Endothelial cell of umbilical vein (primary cell): Measurements from ENCODE around the gene CTNNA2. TPM values are rescaled to one million over a fixed set of nuclear protein-coding genes. Genes with fewer than 3 reads are reported as not detected.

ENCODE experiments used
- BruUV-seq: library from RNA; stranded (reverse); fragments of 400-500 nt; replicated peaks from 2 replicates; lab custom pipeline; 2021; lab: Mats Ljungman, UMichigan
- CTCF ChIA-PET: fragments of 300-600, 350-600 bp; sonication (Branson Sonifier 250); formaldehyde crosslinking; loops from one replicate; lab custom pipeline; 2021; ENCODE audit warnings: antibody characterized with exemption, inconsistent platforms; lab: Charles Lee
- POLR2A ChIA-PET: fragments of 300-600, 350-600 bp; sonication (Branson Sonifier 250); formaldehyde crosslinking; loops from one replicate; lab custom pipeline; 2021; ENCODE audit warnings: antibody characterized with exemption, inconsistent platforms; lab: Charles Lee
- DNase-seq: peaks from one replicate; pipeline ENCODE4 v3.0.0-alpha.2; 2011; ENCODE audit warnings: low read depth, low spot score
- FAIRE-seq: peaks from 2 replicates; lab custom pipeline; 2011; peaks lifted over from hg19 to GRCh38; lab: Jason Lieb, UNC
- H2AFZ ChIP-seq: 2 replicates; pipeline ENCODE4 v1.6.0; 2012; ENCODE audit warnings: low read depth, low read length, control low read depth, inconsistent platforms
- H3K27ac ChIP-seq: 2 replicates; pipeline ENCODE4 v1.5.1; 2011; ENCODE audit warnings: low read depth, mild to moderate bottlenecking, control low read depth, low read length, moderate library complexity; ENCODE audit not compliant: insufficient read depth
- H3K27me3 ChIP-seq, 2 experiments: 2 replicates each; pipeline versions ENCODE4 v1.6.0 to v1.6.1; 2011; ENCODE audit warnings: low read length in 2 of 2, mixed read lengths in 1 of 2; ENCODE audit not compliant: control insufficient read depth in 2 of 2, insufficient read depth in 2 of 2
- H3K36me3 ChIP-seq, 2 experiments: 2 replicates in 1 of 2; 3 replicates in 1 of 2; pipeline ENCODE4 v1.5.1; 2011; ENCODE audit warnings: low read length in 2 of 2, mild to moderate bottlenecking in 1 of 2, moderate library complexity in 1 of 2; ENCODE audit not compliant: control insufficient read depth in 2 of 2, insufficient read depth in 2 of 2; ENCODE audit errors: extremely low read depth in 1 of 2
- H3K4me1 ChIP-seq: 3 replicates; pipeline ENCODE4 v1.5.1; 2011; ENCODE audit warnings: mild to moderate bottlenecking, low read length; ENCODE audit not compliant: control insufficient read depth, insufficient read depth; ENCODE audit errors: extremely low read depth
- H3K4me2 ChIP-seq: 2 replicates; pipeline ENCODE4 v1.6.1; 2011; ENCODE audit warnings: low read length, control low read depth, mixed read lengths; ENCODE audit not compliant: insufficient read depth
- H3K4me3 ChIP-seq, 3 experiments: fragments of 200-600 bp in 1 of 3; sonication (generic), shearing (Covaris generic) in 1 of 3; replicated peaks in 1 of 3; 2 replicates each; pipeline ENCODE4 v1.5.1; 2011 to 2016; ENCODE audit warnings: control low read depth in 3 of 3, low read length in 3 of 3, mild to moderate bottlenecking in 2 of 3, inconsistent platforms in 1 of 3, low read depth in 1 of 3, moderate library complexity in 1 of 3; ENCODE audit not compliant: insufficient read depth in 1 of 3
- H3K79me2 ChIP-seq: 2 replicates; pipeline ENCODE4 v1.6.0; 2012; ENCODE audit warnings: low read length, inconsistent platforms; ENCODE audit not compliant: control insufficient read depth, insufficient read depth
- H3K9ac ChIP-seq: replicated peaks from 2 replicates; pipeline ENCODE3; 2011; ENCODE audit warnings: low read length, control low read depth; ENCODE audit not compliant: insufficient read depth; ENCODE audit errors: extremely low read depth
- H3K9me1 ChIP-seq: replicated peaks from 3 replicates; pipeline ENCODE4 v1.6.0; 2011; ENCODE audit warnings: mild to moderate bottlenecking, low read length; ENCODE audit not compliant: control insufficient read depth, insufficient read depth; ENCODE audit errors: extremely low read depth
- H3K9me3 ChIP-seq: replicated peaks from 2 replicates; pipeline ENCODE4 v1.5.1; 2012; ENCODE audit warnings: low read length, inconsistent platforms; ENCODE audit not compliant: control insufficient read depth, insufficient read depth
- H4K20me1 ChIP-seq: replicated peaks from 2 replicates; pipeline ENCODE3; 2011; ENCODE audit warnings: mild to moderate bottlenecking, low read length; ENCODE audit not compliant: control insufficient read depth, insufficient read depth; ENCODE audit errors: extremely low read depth
- CTCF ChIP-seq, 2 donors: IDR thresholded peaks; 1 replicate in 1 of 2; 2 replicates in 1 of 2; pipeline ENCODE4 v1.5.1; 2011; ENCODE audit warnings: low read length in 2 of 2, mild to moderate bottlenecking in 2 of 2, moderate library complexity in 2 of 2, control low read depth in 1 of 2, inconsistent platforms in 1 of 2, low read depth in 1 of 2; ENCODE audit not compliant: insufficient read depth in 1 of 2; ENCODE audit errors: extremely low read depth in 1 of 2
- FOS ChIP-seq: IDR thresholded peaks from 2 replicates; pipeline ENCODE4 v1.6.1; 2011; ENCODE audit warnings: mild to moderate bottlenecking, low read length, moderate library complexity, borderline replicate concordance; ENCODE audit not compliant: insufficient read depth
- MYC ChIP-seq: IDR thresholded peaks from one replicate; pipeline ENCODE4 v1.6.1; 2011; ENCODE audit warnings: mild to moderate bottlenecking, low read depth, low read length
- POLR2A ChIP-seq: IDR thresholded peaks from 2 replicates; pipeline ENCODE4 v1.6.1; 2012; ENCODE audit warnings: low read depth, mild to moderate bottlenecking, control low read depth, low read length
- dilution Hi-C: fragments of 300-500 bp; cut with MboI; formaldehyde crosslinking; loops from one replicate; pipeline ENCODE4 v1.15.0; 2019; ENCODE audit warnings: low sequenced_read_pairs; ENCODE audit not compliant: extremely low pct_ligation_motif_present
- intact Hi-C: fragments of 100-400 bp; cut with micrococcal nuclease; formaldehyde crosslinking; loops from one replicate; pipeline ENCODE4 v1.10.0; 2022
- polyA plus RNA-seq, 4 experiments: library from polyadenylated mRNA; depleted of rRNA in 3 of 4; stranded (reverse) in 3 of 4; unstranded in 1 of 4; fragments of >200 nt; gene quantifications; 2 replicates each; pipeline versions ENCODE4 v1.2.1 to v1.2.3, GENCODE V29; 2011 to 2012; ENCODE audit warnings: missing spikeins in 1 of 4
- total RNA-seq: library from RNA; stranded (reverse); gene quantifications from 2 replicates; pipeline ENCODE4 v1.2.3, GENCODE V29; 2021

CTNNA2 gene
- total and polyA plus RNA-seq, 2 donors (not counting 3 experiments of a cell fraction or from before 2014, with no cell fraction given), result not detected

DNA sequence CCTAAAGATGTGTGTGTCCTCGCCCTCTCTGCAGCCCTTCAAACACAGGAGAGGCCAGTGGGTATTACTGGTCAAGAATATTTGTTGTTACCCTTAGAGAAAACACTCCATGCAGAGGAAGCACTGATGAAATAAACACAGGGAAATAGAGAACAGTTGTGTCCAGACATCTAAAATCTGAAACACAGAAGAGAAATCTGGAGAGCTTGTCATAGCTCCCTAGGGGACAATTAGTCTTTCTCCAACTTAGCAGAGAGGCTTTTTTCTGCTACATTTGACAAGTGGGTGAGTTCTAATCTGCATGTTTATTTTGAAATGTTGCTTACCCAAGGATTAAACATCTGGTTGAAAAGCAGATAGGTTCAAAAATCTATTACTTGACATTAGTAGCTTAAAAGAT is 190.1 kb downstream of the CTNNA2 start:
- DNase-seq (no peak), FAIRE-seq (no peak)
- Histone ChIP-seq H4K20me1 (no peaks in the 10 kb centered on the region), H3K27me3 (no peaks in the 10 kb centered on the region), H2AFZ (no peak overlapping the region), H3K9me3 (peaks cover 7% of the 10 kb centered on the region), H3K4me1 (no peaks in the 10 kb centered on the region), H3K27ac (no peak overlapping the region), H3K4me2 (no peak overlapping the region), H3K9ac (no peak overlapping the region), H3K9me1 (no peaks in the 10 kb centered on the region), H3K79me2 (no peaks in the 10 kb centered on the region), H3K36me3 (no peaks in the 10 kb centered on the region), H3K4me3 (no peak overlapping the region)
- intact Hi-C loops (no loop called here), dilution Hi-C loops (no loop called here)
- no TSS peak for BruUV-seq
- TF ChIP-seq CTCF (IDR thresholded peaks at IDR 0.05; ENCODE audit: extremely low read depth in 1 of 2, insufficient read depth in 1 of 2, low read depth in 1 of 2, low read length in 2 of 2), result no peak
- ChIA-PET CTCF (no interaction called here), POLR2A (no interaction called here)

DNA sequence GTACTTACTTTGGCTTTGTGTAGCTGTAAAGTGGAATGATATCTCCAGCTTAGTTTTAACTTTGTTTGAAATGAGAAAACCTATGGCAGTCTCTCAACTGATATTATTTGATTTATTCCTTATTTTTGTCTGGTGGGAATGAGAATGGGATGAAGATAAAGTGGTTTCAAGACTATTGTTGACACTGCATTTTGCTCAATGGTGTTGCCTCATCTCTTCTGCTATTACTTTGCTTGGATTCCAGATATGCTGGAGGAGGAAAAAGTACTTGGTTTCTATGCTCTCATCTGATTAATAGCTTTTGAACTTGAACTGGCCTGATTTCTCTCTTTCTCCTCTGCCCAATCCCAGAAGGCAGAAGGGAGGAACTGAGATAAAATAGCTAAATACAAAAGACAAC is 198.2 kb downstream of the CTNNA2 start:
- Histone ChIP-seq H3K9me3 (peaks cover 2% of the 10 kb centered on the region), H3K36me3 (no peaks in the 10 kb centered on the region), H3K4me3 (no peak overlapping the region), H3K9me1 (no peaks in the 10 kb centered on the region), H3K79me2 (no peaks in the 10 kb centered on the region), H4K20me1 (no peaks in the 10 kb centered on the region), H2AFZ (no peak overlapping the region), H3K27ac (no peak overlapping the region), H3K27me3 (no peaks in the 10 kb centered on the region), H3K4me2 (no peak overlapping the region), H3K9ac (no peak overlapping the region), H3K4me1 (no peaks in the 10 kb centered on the region)
- intact Hi-C loops (no loop called here), dilution Hi-C loops (no loop called here)
- CTCF ChIA-PET, result no interaction called here
- FAIRE-seq, result no peak
- TF ChIP-seq POLR2A (no peak), FOS (no peak), MYC (no peak), CTCF (IDR thresholded peaks at IDR 0.05; ENCODE audit: extremely low read depth in 1 of 2, insufficient read depth in 1 of 2, low read depth in 1 of 2, low read length in 2 of 2) (no peak)
- no TSS peak for BruUV-seq
- POLR2A ChIA-PET, result no interaction called here
- no peak for DNase-seq
